LNCaP clone FGC (cell line): ENCODE measurements around the gene TCP11L1.

Experiments
- DNase-seq: peaks from one replicate; pipeline ENCODE4 v3.0.0-alpha.2; 2011; ENCODE audit warnings: low read depth
- H3K4me3 ChIP-seq: 2 replicates; pipeline ENCODE4 v1.5.1; 2011; ENCODE audit warnings: mild to moderate bottlenecking, low read depth, low read length, control low read depth
- CTCF ChIP-seq: IDR thresholded peaks from 2 replicates; pipeline ENCODE4 v1.5.1; 2012; ENCODE audit warnings: mild to moderate bottlenecking; ENCODE audit not compliant: control insufficient read depth, insufficient read depth; ENCODE audit errors: extremely low read depth

Gene TCP11L1

GRCh38 chr11:33001751-33002542 lies 37.4 kb upstream of the TCP11L1 start:
- no peak for TF ChIP-seq CTCF
- H3K4me3 ChIP-seq, result no peak overlapping the region
- no peak for DNase-seq

- H3K4me3 ChIP-seq, result no peak overlapping the region
- no peak for TF ChIP-seq CTCF
Measured at GRCh38 chr11:33005175-33005574, 34.2 kb upstream of the TCP11L1 start.

GRCh38 chr11:33006010-33006409 lies 33.4 kb upstream of the TCP11L1 start:
- H3K4me3 ChIP-seq, result no peak overlapping the region
- DNase-seq, result no peak
- no peak for TF ChIP-seq CTCF

More at GRCh38 chr11:33005175-33005574, 34.2 kb upstream of the TCP11L1 start:
- DNase-seq, result no peak

- no peak overlapping the region for H3K4me3 ChIP-seq
- no peak for DNase-seq
- no peak for TF ChIP-seq CTCF
Measured at GRCh38 chr11:33013755-33014154, 25.6 kb upstream of the TCP11L1 start.

GRCh38 chr11:33015621-33016551 lies 23.5 kb upstream of the TCP11L1 start, which contains the start of gene DEPDC7:
DEPDC7 (plus strand) TSS chr11:33015878; CDS start chr11:33015956, 78 bp downstream.
- no peak for DNase-seq
- no peak for TF ChIP-seq CTCF
- H3K4me3 ChIP-seq, result no peak within 1 kb of the TSS

- no peak overlapping the region for H3K4me3 ChIP-seq
- no peak for DNase-seq
- no peak for TF ChIP-seq CTCF
Measured at GRCh38 chr11:33016654-33017053, 22.7 kb upstream of the TCP11L1 start.
